HCT116 (cell line): ENCODE data around the gene COMMD10.

ENCODE experiments used
- CEBPB ChIP-seq: IDR thresholded peaks from 2 replicates; pipeline ENCODE4 v1.6.1; 2012; ENCODE audit warnings: low read depth
- POLR2A ChIP-seq: IDR thresholded peaks from 2 replicates; pipeline ENCODE4 v1.7.0; 2011; ENCODE audit warnings: borderline replicate concordance; ENCODE audit not compliant: insufficient read depth, insufficient read length; ENCODE audit errors: extremely low read depth
- YY1 ChIP-seq: IDR thresholded peaks from 2 replicates; pipeline ENCODE4 v1.6.1; 2011; ENCODE audit warnings: low read length, low read depth, moderate library complexity, mild to moderate bottlenecking; ENCODE audit not compliant: insufficient replicate concordance; ENCODE audit errors: extremely low read depth
- TF ChIP-seq, protein P1 (sequence below), 3 experiments: fragments of 200-600 bp in 1 of 3; sonication (generic) in 1 of 3; IDR thresholded peaks in 2 of 3; conservative IDR thresholded peaks in 1 of 3; 2 replicates each; pipeline ENCODE4 v1.5.1; 2012 to 2017; ENCODE audit warnings: low read depth in 2 of 3, low read length in 2 of 3, antibody characterized with exemption in 1 of 3, borderline replicate concordance in 1 of 3, control low read depth in 1 of 3, mild to moderate bottlenecking in 1 of 3, mixed read lengths in 1 of 3, mixed run types in 1 of 3, moderate library complexity in 1 of 3; ENCODE audit not compliant: insufficient read depth in 1 of 3

DNA sequence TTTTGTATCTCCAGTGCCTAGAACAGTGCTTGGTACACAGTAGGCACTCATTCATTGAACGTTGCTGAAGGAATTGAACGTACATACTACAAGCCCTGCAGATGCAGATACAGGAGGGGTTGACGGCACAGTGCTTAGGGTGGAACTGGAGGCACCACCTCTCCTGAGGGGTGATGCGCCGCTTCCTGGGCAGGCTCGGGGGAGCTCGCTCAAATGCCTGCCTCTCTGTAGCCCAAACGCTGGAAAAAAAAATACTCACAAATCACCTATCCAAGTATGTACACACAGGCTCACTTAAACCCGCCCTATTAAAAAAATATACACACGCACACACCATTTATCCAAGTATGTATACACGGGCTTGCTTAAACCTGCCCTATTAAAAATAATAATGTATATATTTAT lies 536 bp upstream of the COMMD10 start:
- TF ChIP-seq YY1: no peak
- TF ChIP-seq, protein P1, sequence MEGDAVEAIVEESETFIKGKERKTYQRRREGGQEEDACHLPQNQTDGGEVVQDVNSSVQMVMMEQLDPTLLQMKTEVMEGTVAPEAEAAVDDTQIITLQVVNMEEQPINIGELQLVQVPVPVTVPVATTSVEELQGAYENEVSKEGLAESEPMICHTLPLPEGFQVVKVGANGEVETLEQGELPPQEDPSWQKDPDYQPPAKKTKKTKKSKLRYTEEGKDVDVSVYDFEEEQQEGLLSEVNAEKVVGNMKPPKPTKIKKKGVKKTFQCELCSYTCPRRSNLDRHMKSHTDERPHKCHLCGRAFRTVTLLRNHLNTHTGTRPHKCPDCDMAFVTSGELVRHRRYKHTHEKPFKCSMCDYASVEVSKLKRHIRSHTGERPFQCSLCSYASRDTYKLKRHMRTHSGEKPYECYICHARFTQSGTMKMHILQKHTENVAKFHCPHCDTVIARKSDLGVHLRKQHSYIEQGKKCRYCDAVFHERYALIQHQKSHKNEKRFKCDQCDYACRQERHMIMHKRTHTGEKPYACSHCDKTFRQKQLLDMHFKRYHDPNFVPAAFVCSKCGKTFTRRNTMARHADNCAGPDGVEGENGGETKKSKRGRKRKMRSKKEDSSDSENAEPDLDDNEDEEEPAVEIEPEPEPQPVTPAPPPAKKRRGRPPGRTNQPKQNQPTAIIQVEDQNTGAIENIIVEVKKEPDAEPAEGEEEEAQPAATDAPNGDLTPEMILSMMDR (IDR thresholded peaks at IDR 0.05 in 2 of 3, conservative IDR thresholded peaks at IDR 0.05 in 1 of 3; ENCODE audit: borderline replicate concordance in 1 of 3, insufficient read depth in 1 of 3, low read depth in 2 of 3, low read length in 2 of 3): no peak
- TF ChIP-seq CEBPB: no peak
- TF ChIP-seq POLR2A: no peak
